ENCODE results near the gene TK2. TPM values are rescaled to one million over a fixed set of nuclear protein-coding genes. Genes with fewer than 3 reads are reported as not detected.

TK2 gene
- total RNA-seq, 1 donor from 2014 or later: 21.5 TPM

DNA sequence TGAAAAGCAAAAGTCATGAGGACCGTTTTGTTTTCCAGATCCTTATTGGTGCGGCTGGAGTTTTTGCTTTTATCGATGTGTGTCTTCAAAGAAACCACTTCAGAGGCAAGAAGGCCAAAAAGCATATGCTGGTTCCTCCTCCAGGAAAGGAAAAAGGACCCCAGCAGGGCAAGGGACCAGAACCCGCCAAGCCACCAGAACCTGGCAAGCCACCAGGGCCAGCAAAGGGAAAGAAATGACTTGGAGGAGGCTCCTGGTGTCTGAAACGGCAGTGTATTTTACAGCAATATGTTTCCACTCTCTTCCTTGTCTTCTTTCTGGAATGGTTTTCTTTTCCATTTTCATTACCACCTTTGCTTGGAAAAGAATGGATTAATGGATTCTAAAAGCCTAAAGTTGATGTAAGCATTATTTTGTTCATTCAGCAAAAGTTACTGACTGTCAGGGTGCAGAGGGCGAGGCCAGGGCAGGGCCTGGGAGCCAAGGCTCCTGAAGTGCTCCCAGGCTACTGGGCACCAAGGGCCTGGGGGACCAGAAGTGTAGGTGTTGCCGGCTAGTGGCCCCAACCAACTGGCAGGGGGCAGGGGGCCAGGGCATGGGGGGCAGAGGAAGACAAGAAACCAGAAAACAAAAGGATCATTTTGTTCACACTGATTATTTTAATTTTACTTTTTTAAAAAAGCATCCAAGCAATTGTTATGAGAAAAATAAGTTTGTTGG, 38.1 kb upstream of the TK2 start:
- intact Hi-C loops (cut with DNase I): no loop called here
- H3K9me3 ChIP-seq: no peaks in the 10 kb centered on the region
- no peaks in the 10 kb centered on the region for H3K4me1 ChIP-seq
- TF ChIP-seq, protein P1, sequence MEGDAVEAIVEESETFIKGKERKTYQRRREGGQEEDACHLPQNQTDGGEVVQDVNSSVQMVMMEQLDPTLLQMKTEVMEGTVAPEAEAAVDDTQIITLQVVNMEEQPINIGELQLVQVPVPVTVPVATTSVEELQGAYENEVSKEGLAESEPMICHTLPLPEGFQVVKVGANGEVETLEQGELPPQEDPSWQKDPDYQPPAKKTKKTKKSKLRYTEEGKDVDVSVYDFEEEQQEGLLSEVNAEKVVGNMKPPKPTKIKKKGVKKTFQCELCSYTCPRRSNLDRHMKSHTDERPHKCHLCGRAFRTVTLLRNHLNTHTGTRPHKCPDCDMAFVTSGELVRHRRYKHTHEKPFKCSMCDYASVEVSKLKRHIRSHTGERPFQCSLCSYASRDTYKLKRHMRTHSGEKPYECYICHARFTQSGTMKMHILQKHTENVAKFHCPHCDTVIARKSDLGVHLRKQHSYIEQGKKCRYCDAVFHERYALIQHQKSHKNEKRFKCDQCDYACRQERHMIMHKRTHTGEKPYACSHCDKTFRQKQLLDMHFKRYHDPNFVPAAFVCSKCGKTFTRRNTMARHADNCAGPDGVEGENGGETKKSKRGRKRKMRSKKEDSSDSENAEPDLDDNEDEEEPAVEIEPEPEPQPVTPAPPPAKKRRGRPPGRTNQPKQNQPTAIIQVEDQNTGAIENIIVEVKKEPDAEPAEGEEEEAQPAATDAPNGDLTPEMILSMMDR (IDR thresholded peaks at IDR 0.05): no peak
- no peak overlapping the region for H3K27ac ChIP-seq
- DNase-seq (ENCODE audit: low spot score in 2 of 2): no peak
- no peaks in the 10 kb centered on the region for H3K36me3 ChIP-seq
- no peaks in the 10 kb centered on the region for H3K27me3 ChIP-seq
- H3K4me3 ChIP-seq: no peak overlapping the region

- Histone ChIP-seq H3K9me3 (no peaks in the 10 kb centered on the region), H3K27ac (no peak overlapping the region), H3K36me3 (no peaks in the 10 kb centered on the region), H3K27me3 (no peaks in the 10 kb centered on the region), H3K4me1 (peaks cover 0 to 5% of the 10 kb centered on the region in 2 donors), H3K4me3 (no peak overlapping the region)
- DNase-seq (ENCODE audit: low spot score in 2 of 2): no peak
- TF ChIP-seq, protein P1 (IDR thresholded peaks at IDR 0.05): no peak
- intact Hi-C loops (cut with DNase I): no loop called here
Measured at GRCh38 chr16:66585481-66586239, 35.7 kb upstream of the TK2 start.

DNA sequence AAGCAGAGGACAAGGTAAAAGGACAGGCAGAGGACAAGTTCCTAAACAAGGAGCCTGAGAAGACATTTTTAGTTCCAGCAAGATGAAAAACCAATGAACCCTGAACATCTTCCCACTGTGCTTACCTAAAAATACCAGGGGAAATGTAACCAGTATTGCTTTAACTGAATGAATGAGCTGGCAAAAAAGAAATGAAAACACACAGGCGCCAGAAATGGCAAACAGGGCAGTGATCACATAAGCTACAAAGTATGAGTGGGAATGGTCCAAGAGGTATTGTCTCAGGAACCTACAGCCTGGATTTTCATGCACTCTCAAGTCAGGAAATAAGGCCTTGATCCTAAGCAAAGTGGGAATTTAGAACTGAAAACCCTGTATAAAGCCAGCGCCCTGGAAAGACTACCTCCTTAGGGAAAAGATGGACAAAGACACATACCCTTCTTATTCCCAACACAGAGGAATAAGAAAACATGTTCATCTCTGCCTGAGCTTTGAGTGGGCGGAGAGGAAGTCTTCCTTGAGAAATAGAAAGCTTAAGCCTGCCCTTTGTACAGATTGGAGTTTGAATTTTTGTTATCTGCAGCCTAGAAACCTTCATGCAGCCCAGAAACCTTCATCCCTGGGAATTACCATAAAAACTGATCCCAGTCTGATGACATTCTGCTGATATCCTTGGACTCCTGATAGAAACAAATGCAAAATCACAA, 31.5 kb upstream of the TK2 start:
- Histone ChIP-seq H3K36me3 (no peaks in the 10 kb centered on the region), H3K4me3 (no peak overlapping the region), H3K9me3 (no peaks in the 10 kb centered on the region), H3K4me1 (peaks cover 5 to 6% of the 10 kb centered on the region in 2 donors), H3K27ac (peak overlapping the region; percentile 34 to 57), H3K27me3 (no peaks in the 10 kb centered on the region)
- TF ChIP-seq, protein P1 (IDR thresholded peaks at IDR 0.05): no peak
- no peak for DNase-seq (ENCODE audit: low spot score in 2 of 2)
- intact Hi-C loops (cut with DNase I): no loop called here

DNA sequence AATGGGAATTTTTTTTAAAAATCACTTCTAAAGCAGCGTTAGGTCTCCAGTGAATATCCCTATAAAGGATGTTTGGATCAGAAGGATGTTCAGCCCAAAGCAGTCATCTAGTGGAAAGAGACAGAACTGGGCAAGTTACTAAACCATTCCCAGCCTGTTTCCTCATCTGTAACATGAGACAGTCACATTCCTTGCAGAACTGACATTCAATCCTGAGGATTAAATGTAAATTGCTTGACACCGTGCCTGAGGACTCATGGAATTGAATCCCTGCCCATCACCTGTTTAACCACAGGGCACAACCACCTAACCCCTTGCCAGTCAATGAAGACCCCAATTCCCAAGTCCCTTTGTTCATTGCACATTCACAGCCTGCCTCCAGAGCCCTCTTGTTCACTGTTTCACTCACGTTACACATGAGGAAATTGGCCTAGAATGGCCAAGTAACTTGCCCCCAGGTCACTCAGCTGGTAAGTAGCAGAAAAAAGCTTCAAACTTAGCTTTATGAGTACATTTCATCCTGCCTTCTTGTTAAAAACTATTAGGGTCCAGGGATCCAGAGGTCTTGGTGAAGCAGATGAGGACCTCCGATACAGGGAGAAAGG, 30.8 kb upstream of the TK2 start:
- Histone ChIP-seq H3K27me3 (no peaks in the 10 kb centered on the region), H3K4me1 (peaks cover 5 to 6% of the 10 kb centered on the region in 2 donors), H3K9me3 (no peaks in the 10 kb centered on the region), H3K27ac (peak overlapping the region; percentile 34 to 57), H3K36me3 (no peaks in the 10 kb centered on the region), H3K4me3 (no peak overlapping the region)
- TF ChIP-seq, protein P1 (IDR thresholded peaks at IDR 0.05): no peak
- no peak for DNase-seq (ENCODE audit: low spot score in 2 of 2)
- intact Hi-C loops (cut with DNase I): no loop called here

DNA sequence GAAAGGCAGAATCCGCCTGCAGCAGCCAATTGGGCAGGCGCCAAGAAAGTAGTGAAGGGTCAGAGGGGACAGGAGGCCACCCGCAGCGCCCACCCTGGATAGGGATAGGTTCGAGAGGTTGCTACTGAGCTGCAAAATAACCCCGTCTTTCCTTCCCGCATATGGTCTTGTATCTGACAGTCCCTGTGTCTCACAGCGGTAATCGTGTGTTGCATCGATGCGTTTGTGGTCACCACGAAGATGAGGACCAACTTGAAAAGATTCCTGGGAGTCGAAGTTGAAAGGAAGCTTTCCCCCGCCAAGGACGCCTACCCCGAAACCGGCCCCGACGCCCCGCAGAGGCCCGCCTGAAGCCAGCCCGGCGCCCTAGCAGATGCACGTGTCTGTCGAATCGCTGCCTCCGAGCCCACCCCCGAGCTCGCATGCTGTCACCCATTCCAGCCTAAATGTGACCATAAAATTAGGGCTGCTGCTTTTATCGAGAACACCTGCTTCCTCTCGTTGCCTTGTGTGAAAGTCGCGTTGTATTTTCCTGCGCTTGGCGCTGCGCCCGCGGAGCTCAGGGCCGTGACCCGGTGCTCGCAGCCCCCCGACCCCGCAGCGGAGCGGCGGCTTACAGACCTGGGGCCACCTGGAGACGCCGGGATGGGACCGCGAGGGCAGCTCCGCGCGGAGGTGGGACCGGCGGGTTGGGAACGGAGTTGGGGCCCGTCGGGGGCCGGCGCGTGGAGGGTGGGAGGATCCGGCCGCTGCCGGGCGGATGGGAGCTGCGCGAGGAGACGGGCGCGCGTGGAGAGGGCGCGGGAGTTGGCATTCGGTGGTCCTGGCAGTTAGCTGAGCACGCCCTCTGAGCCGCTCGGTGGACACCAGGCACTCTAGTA, 29.0 kb upstream of the TK2 start, which contains the start of gene CMTM2:
Gene CMTM2 (plus strand): TSS at position 813 of the 881 bp plus-strand sequence. CDS start 145 bp downstream, outside the sequence.
- TF ChIP-seq, protein P1 (IDR thresholded peaks at IDR 0.05): no peak
- intact Hi-C loops (cut with DNase I): no loop called here
- H3K27ac ChIP-seq: peak within 1 kb of the TSS in 1 of 2 donors; percentile 57
- no peaks in the 10 kb centered on the region for H3K9me3 ChIP-seq
- H3K36me3 ChIP-seq: no peaks in the 10 kb centered on the region
- DNase-seq (ENCODE audit: low spot score in 2 of 2): no peak
- H3K4me3 ChIP-seq: peak within 1 kb of the TSS; percentile 7 to 55
- H3K27me3 ChIP-seq: no peaks in the 10 kb centered on the region
- peaks cover 5 to 6% of the 10 kb centered on the region in 2 donors for H3K4me1 ChIP-seq

Data from ascending aorta (tissue), 2 donors.